Adrenal gland (tissue), 12 donors: ENCODE data around the gene CD34. TPM values are rescaled to one million over a fixed set of nuclear protein-coding genes. Genes with fewer than 3 reads are reported as not detected.

Source experiments
- DNase-seq, 7 donors: peaks; one replicate each; pipeline ENCODE4 v3.0.0-alpha.2; 2019 to 2020
- H3K27ac ChIP-seq, 5 donors: fragments of 200-600 bp; sonication (generic) in 4 of 5; 1 replicate in 3 of 5; 2 replicates in 2 of 5; pipeline versions ENCODE4 v1.5.1 to v1.8.0; 2016 to 2020; ENCODE audit warnings: mild to moderate bottlenecking in 1 of 5
- H3K27me3 ChIP-seq: fragments of 200-600 bp; 2 replicates; pipeline ENCODE4 v1.8.0; 2021
- H3K36me3 ChIP-seq, 2 donors: fragments of 200-600 bp; replicated peaks in 1 of 2; 1 replicate in 1 of 2; 2 replicates in 1 of 2; pipeline versions ENCODE4 v1.5.1 to v1.8.0; 2018 to 2022
- H3K4me1 ChIP-seq, 2 donors: fragments of 200-600 bp; replicated peaks in 1 of 2; 1 replicate in 1 of 2; 2 replicates in 1 of 2; pipeline versions ENCODE4 v1.5.1 to v1.8.0; 2018 to 2021
- H3K4me3 ChIP-seq, 4 donors: fragments of 200-600 bp; sonication (generic) in 3 of 4; one replicate each; pipeline ENCODE4 v1.5.1; 2016 to 2018
- H3K9me3 ChIP-seq, 3 donors: fragments of 200-600 bp; sonication (generic) in 1 of 3; replicated peaks in 1 of 3; 1 replicate in 2 of 3; 2 replicates in 1 of 3; pipeline versions ENCODE4 v1.5.1 to v1.8.0; 2016 to 2021
- POLR2A ChIP-seq, 2 donors: fragments of 450-650 bp; IDR thresholded peaks; one replicate each; pipeline ENCODE4 v1.6.1; 2017; ENCODE audit warnings: antibody characterized with exemption in 2 of 2, mild to moderate bottlenecking in 2 of 2, moderate library complexity in 1 of 2
- WGBS, 4 donors: extraction: QIAGEN DNeasy Blood & Tissue Kit in 2 of 4; methylation state at CpG; one replicate each; pipeline versions ENCODE4 v1.1.5 to v1.1.7; 2013 to 2017; 5-methylcytosine and 5-hydroxymethylcytosine counted together
- intact Hi-C, 2 donors: fragments of 100-400 bp; cut with DNase I; formaldehyde crosslinking; loops; one replicate each; pipeline versions ENCODE4 v1.14.1 to v1.15.0; 2022 to 2023
- polyA plus RNA-seq, 3 donors: library from polyadenylated mRNA; stranded (reverse); fragments of 200-250 nt in 2 of 3; fragments of 350-450 nt in 1 of 3; fragmentation: Illumina TruSeq in 1 of 3; extraction: RNeasy Lipid Tissue Mini Kit (QIAGEN cat#74804) in 1 of 3; gene quantifications; one replicate each; pipeline ENCODE4 v1.2.3, GENCODE V29; 2013 to 2014
- total RNA-seq, 9 donors: library from RNA; depleted of rRNA in 4 of 9; stranded (reverse); fragments of >200 nt in 4 of 9; fragments of 120-200 nt in 1 of 9; fragmentation: NEBNext Ultra II Directional in 1 of 9; extraction: Animal tissue kit (Norgen Biotek cat#: 25700) in 1 of 9; gene quantifications; one replicate each; pipeline versions ENCODE4 v1.1.0 to v1.2.4, GENCODE V29; 2013 to 2023
- TF ChIP-seq, protein P1 (sequence below), 6 experiments: fragments of 450-650 bp in 4 of 6; fragments of 200-600 bp in 2 of 6; sonication (generic) in 1 of 6; IDR thresholded peaks; 1 replicate in 5 of 6; 2 replicates in 1 of 6; pipeline versions ENCODE4 v1.5.1 to v1.8.0; 2016 to 2021; ENCODE audit warnings: antibody characterized with exemption in 6 of 6, mild to moderate bottlenecking in 2 of 6, moderate library complexity in 1 of 6
- donor health status: healthy with polysubstance abuse.
- donor health status: Bipolar disorder and iron deficiency.
- donor health status: DM: yes; HTN: yes; CAD: no.
- donor health status: DM: no; HTN: no; CAD: no.
- donor health status: DM: no; HTN: no; CAD: no.
- donor health status: DM: yes; HTN: yes; CAD: no.

Gene CD34
- total and polyA plus RNA-seq, 12 donors: 9.0 to 48.6 (median 28.1) TPM

DNA sequence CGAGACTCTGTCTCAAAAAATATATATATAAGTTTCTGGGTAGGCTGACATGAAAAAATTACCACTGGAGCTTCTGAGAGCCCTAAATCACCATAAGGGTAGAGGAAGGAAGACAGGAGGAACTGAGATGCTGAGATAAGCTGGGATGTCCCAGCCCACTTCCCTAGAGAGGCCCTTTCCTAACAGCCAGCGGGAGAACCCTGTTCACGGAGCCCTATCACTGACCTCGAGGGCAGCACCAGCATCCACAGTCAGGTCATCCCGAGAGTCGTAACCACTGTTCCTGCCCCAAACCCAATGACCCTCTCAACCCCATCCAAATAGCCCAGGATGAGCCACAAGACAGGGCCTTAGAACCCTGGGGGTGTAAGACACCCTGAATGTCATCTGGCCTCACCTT, 77.5 kb downstream of the CD34 start:
- peak overlapping the region in 2 of 5 donors; percentile 23 to 39 for H3K27ac ChIP-seq
- no peak for TF ChIP-seq POLR2A (IDR thresholded peaks at IDR 0.05)
- TF ChIP-seq, protein P1, sequence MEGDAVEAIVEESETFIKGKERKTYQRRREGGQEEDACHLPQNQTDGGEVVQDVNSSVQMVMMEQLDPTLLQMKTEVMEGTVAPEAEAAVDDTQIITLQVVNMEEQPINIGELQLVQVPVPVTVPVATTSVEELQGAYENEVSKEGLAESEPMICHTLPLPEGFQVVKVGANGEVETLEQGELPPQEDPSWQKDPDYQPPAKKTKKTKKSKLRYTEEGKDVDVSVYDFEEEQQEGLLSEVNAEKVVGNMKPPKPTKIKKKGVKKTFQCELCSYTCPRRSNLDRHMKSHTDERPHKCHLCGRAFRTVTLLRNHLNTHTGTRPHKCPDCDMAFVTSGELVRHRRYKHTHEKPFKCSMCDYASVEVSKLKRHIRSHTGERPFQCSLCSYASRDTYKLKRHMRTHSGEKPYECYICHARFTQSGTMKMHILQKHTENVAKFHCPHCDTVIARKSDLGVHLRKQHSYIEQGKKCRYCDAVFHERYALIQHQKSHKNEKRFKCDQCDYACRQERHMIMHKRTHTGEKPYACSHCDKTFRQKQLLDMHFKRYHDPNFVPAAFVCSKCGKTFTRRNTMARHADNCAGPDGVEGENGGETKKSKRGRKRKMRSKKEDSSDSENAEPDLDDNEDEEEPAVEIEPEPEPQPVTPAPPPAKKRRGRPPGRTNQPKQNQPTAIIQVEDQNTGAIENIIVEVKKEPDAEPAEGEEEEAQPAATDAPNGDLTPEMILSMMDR (IDR thresholded peaks at IDR 0.05): no peak

DNA sequence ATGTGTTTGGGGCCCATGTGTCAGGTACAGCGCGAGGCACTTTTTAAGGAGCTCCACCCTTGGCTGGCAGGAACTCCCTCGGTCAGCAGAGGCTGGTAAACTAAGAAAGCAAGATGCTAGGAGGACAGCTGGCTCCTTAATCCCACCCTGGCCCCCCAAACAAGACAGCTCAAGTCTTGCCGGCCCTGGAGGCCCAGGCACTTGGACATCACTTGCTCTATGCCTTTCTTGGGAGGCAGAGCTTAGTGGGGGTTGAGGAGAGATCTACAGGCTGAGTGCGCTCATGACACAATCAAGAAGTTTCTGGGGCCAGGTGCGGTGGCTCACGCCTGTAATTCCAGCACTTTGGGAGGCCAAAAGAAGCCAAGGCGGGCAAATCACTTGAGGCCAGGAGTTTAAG, 78.1 kb downstream of the CD34 start:
- peaks cover 37 to 74% of the 10 kb centered on the region in 2 donors for H3K4me1 ChIP-seq
- WGBS, 4 donors: 94 to 99% (median 97%) methylated on average over 8 of the region's 8 CpGs
- peak overlapping the region in 3 of 5 donors; percentile 11 to 65 (median 39) for H3K27ac ChIP-seq

More for the DNA sequence above, 77.5 kb downstream of the CD34 start:
- DNase-seq: no peak
- intact Hi-C loops: loop anchor here in 1 of 2 donors (10.0 kb wide), 1 partner anchor 131 kb away; no protein-coding TSS in a partner anchor
- WGBS, 4 donors: 57 to 91% (median 73%) methylated on average over 4 to 6 of the region's 6 CpGs
- peaks cover 37 to 74% of the 10 kb centered on the region in 2 donors for H3K4me1 ChIP-seq
- no peaks in the 10 kb centered on the region for H3K36me3 ChIP-seq
- no peaks in the 10 kb centered on the region for H3K9me3 ChIP-seq
- H3K27me3 ChIP-seq: no peaks in the 10 kb centered on the region
- H3K4me3 ChIP-seq: no peak overlapping the region

DNA sequence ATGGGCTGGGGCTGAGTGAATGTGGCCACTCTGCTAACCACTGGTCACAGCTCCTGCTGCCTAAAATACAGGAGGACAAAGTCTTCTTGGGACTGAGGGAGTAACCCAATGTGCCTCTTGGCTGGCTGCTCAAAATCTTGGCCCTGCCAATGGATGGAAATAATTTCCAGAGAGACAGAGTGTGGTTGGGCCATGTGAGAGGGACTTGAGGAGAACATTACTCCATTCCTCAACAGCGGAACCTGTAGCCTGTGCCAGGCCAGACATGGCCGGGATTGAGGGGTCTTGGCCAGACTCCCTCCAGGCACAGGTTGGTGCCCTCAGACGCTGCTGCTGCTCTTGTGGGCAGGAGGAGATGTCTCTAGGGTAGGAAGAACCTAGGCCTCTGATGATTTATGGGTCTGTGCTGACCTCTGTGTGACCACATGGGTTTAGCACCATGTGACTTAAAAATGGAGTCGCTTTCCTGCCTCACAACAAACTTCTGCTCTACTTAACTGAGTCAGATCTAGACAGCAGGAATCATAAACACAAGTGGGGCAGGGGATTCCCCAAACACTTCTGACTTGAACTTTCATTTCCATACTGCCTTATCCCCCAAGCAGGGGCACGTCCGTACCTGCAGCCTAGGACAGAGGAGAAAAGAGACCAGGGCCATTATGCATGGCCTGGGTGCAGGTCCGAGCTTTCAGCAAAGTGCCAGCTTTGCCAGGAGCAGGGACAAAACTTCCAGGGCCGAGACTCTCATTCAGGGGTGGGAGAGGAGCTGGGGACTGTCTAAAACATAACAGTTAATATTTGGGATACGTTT, 79.2 kb downstream of the CD34 start:
- DNase-seq: no peak
- H3K36me3 ChIP-seq: no peaks in the 10 kb centered on the region
- no peaks in the 10 kb centered on the region for H3K9me3 ChIP-seq
- intact Hi-C loops: loop anchor here in 1 of 2 donors (10.0 kb wide), 1 partner anchor 133 kb away; no protein-coding TSS in a partner anchor
- no peaks in the 10 kb centered on the region for H3K27me3 ChIP-seq
- peaks cover 38 to 76% of the 10 kb centered on the region in 2 donors for H3K4me1 ChIP-seq
- 69 to 80% (median 75%) methylated on average over 9 of the region's 9 CpGs for WGBS, 4 donors
- no peak for TF ChIP-seq POLR2A (IDR thresholded peaks at IDR 0.05)
- TF ChIP-seq, protein P1 (IDR thresholded peaks at IDR 0.05): no peak
- no peak overlapping the region for H3K4me3 ChIP-seq
- H3K27ac ChIP-seq: peak overlapping the region; percentile 0 to 85 (median 77)

More for the DNA sequence above, 78.1 kb downstream of the CD34 start:
- Histone ChIP-seq H3K4me3 (no peak overlapping the region), H3K27me3 (no peaks in the 10 kb centered on the region), H3K36me3 (no peaks in the 10 kb centered on the region), H3K9me3 (no peaks in the 10 kb centered on the region)
- TF ChIP-seq, protein P1 (IDR thresholded peaks at IDR 0.05): no peak
- TF ChIP-seq POLR2A (IDR thresholded peaks at IDR 0.05): no peak
- no peak for DNase-seq
- intact Hi-C loops: loop anchor here in 1 of 2 donors (10.0 kb wide), 1 partner anchor 132 kb away; no protein-coding TSS in a partner anchor

Other genes starting within 250 kb of the CD34 start
- gene CD46, start 159.1 kb downstream of the CD34 start, total RNA-seq: 100 to 1,000 TPM; 325 to 618 (median 514) TPM
- gene CD46, start 159.1 kb downstream of the CD34 start, polyA plus RNA-seq: 100 to 1,000 TPM in 2 of 3 donors, 10 to 100 TPM in 1; 94.9 to 407 (median 187) TPM